Pulmonary artery endothelial cell (primary cell): ENCODE results near the gene CPD. TPM values are rescaled to one million over a fixed set of nuclear protein-coding genes. Genes with fewer than 3 reads are reported as not detected.

Source experiments
- DNase-seq: peaks from one replicate; pipeline ENCODE4 v3.0.0-alpha.2; 2011; ENCODE audit warnings: low read depth, low spot score
- total RNA-seq: library from RNA; depleted of rRNA; stranded (reverse); fragments of >200 nt; gene quantifications from 2 replicates; pipeline ENCODE4 v1.2.3, GENCODE V29; 2014

CPD gene
- total RNA-seq, 1 donor from 2014 or later = 158 TPM

DNA sequence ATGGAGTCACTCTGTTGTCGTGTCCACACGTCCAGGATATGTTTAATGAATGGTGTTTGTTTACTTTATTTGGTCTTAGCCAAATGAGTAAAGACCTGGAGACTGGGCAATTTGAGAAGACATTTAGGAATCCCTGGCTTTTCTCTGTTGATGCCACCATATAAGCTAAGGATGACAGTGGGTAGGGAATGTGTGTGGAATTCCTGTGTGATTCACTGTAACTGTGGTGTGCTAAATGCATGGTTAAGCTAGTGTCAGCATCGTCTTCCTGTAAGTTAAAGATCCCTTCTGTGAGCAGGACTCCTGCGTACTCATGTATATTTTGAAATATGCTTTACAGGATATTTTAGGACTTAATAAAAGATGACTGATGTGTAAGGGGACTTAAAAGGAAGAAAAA is 124.8 kb downstream of the CPD start:
- DNase-seq = no peak

DNA sequence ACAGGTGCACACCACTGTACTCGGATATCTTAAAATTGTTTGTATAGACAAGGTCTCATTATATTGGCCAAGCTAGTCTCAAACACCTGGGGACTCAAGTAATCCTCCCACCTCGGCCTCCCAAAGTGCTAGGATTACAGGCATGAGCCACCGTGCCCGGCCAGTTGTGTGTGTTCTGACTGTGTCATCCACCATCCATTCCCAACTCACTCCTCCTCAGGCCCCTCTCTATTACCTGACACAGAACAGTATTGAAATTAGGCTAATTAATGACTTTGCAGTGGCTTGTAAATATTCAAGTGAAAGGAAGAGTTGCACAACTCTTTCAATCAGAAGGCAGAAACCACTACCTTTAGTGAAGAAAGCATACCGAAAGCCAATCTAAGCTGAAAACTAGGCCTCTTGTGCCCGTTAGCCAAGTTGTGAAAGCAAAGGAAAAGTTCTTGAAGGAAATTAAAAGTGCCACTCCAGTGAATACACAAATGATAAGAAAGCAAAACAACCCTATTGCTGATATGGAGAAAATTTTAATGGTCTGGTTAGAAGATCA is 127.2 kb downstream of the CPD start:
- no peak for DNase-seq

DNA sequence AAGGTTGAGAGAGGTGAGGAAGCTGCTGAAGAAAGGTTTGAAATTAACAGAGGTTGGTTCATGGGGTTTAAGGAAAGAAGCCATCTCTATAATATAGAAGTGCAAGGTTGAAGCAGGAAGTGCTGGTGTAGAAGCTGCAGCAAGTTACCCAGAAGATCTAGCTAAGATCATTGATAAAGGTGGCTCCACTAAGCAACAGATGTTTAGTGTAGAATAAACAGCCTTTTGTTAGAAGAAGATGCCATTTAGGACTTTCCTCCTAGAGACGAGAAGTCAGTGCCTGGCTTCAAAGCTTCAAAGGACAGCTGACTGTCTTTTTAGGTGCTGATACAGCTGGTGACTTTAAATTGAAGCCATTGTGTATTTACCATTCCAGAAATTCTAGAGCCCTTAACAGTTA is 127.8 kb downstream of the CPD start:
- no peak for DNase-seq

DNA sequence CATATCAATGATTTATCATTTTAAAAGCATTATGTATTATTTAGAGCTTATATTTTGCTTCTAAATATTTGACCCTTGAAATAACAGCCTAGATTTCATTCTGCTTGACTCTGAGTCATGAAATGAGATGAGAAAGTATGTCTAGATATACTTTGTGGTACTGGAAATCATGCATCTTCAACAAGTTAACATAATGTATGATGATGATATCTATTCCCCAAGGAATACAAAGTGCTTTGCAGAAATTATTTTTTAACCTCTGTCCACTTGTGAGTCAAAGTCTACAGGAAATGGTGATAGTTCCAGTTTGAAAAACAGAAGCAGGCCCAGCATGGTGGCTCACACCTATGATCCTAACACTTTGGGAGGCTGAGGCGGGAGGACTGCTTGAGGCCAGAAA is 134.6 kb downstream of the CPD start:
- no peak for DNase-seq

DNA sequence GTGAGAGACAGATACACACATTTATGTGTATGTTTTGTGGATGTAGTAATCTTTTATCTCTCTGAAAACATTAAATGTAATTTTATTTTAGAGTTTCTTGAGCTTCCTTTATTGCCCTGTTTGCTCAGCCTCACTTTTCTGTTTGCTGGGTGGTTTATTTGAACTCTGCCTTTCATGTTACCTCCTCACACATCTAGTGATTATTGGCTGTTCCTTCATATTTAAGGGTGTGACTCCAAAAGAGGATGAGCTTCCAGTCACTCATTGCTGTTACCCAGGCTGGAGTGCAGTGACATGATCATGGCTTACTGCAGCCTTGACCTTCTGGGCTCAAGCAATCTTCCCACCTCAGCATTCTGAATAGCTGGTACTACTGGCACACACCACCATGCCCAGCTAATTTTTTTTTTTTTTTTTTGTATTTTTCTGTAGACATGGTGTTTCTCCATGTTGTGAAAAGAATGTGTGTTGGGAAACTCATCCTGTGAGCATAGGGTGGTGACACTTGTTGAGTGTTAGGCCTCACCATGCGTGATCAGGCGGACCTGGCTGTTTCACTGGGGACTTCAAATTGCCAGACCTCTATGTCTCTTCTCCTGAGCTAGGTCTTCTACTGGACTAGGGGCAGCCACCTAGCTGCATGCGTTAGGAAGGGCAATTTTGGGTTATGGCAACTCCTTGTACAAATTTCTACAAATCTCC is 136.3 kb downstream of the CPD start:
- no peak for DNase-seq

DNA sequence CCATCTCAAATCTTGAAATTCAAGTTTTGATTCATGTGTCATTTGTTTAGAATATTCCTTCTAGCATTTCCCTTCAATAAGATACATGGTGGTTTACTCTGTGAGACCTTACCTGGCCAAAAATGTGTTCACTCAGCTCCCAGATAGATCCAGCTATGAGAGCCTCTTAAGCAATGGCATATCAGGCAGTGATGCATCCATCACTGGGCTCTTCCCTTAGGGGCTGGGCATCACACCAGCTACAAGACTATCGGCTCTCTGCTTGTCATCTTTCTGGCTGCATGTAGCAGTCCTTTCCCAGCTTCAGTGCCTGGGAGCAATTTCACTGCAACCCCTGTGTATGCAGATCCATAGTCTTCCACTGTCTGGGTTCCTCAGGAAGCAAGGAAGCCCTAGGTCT is 139.1 kb downstream of the CPD start:
- no peak for DNase-seq

DNA sequence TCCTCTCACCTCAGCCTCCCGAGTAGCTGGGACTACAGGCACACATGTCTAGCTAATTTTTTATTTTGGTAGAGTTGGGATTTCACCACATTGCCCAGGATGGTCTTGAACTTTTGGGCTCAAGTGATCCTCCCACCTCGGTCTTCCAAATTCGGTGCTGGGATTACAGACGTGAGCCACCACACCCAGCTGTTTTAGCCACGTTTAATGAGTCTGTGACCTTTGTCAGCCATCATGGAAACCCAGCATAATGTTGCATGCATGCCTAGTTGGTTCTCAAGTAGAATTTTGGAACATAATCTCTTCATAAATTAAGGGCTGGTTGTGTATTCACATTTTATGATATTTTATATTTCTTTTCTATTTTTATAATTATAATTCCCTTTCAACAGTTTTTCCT is 140.4 kb downstream of the CPD start:
- no peak for DNase-seq

Other genes starting within 250 kb of the CPD start
- 0.07 and 0.11 TPM in 2 replicates for gene SLC6A4, start 143.2 kb upstream of the CPD start, total RNA-seq
- gene BLMH, start 87.0 kb upstream of the CPD start, total RNA-seq = 56.8 and 67.5 TPM in 2 replicates
- gene TMIGD1, start 44.9 kb upstream of the CPD start, total RNA-seq = not detected in 2 replicates
- gene GOSR1, start 98.5 kb downstream of the CPD start, total RNA-seq = 20.9 and 26.0 TPM in 2 replicates